HEK293 (cell line): ENCODE measurements around the gene GPR155.
"Not testable (repeated sequence)": the region's sequence is repeated elsewhere in the genome, so short reads cannot be mapped to it uniquely, and the experiment has no call there.

Source experiments
- CTCF ChIA-PET: fragments of 350-600 bp; formaldehyde crosslinking; extraction: SDS; loops from one replicate; lab custom pipeline; 2021; ENCODE audit warnings: antibody characterized with exemption; lab: Yijun Ruan, JAX
- POLR2A ChIA-PET: fragments of 300-600 bp; formaldehyde crosslinking; extraction: SDS; loops from one replicate; lab custom pipeline; 2020; ENCODE audit warnings: antibody characterized with exemption, inconsistent platforms; lab: Yijun Ruan, JAX
- H3K27ac ChIP-seq: fragments of 200-500 bp; sonication (Bioruptor generic); 2 replicates; pipeline ENCODE4 v1.5.1; 2014; ENCODE audit warnings: low read depth, low read length, control low read depth, inconsistent platforms; ENCODE audit errors: extremely low read depth
- H3K36me3 ChIP-seq, 2 experiments: fragments of 200-500 bp in 1 of 2; sonication (Bioruptor generic) in 1 of 2; 1 replicate in 1 of 2; 2 replicates in 1 of 2; pipeline ENCODE4 v1.5.1; 2014 to 2017; ENCODE audit warnings: inconsistent platforms in 2 of 2, low read length in 2 of 2; ENCODE audit not compliant: control insufficient read depth in 2 of 2, insufficient read depth in 1 of 2
- H3K4me1 ChIP-seq: fragments of 200-500 bp; sonication (Bioruptor generic); 2 replicates; pipeline ENCODE4 v1.5.1; 2014; ENCODE audit warnings: mild to moderate bottlenecking, low read length, inconsistent platforms; ENCODE audit not compliant: control insufficient read depth, insufficient read depth
- H3K4me3 ChIP-seq: 2 replicates; pipeline ENCODE4 v1.5.1; 2011; ENCODE audit warnings: low read depth, mild to moderate bottlenecking, control low read depth, low read length, moderate library complexity
- H3K9me3 ChIP-seq: fragments of 200-500 bp; sonication (Bioruptor generic); 2 replicates; pipeline ENCODE4 v1.5.1; 2014; ENCODE audit warnings: low read depth, low read length, inconsistent platforms; ENCODE audit not compliant: control insufficient read depth, insufficient read depth
- GLI4 ChIP-seq: fragments of 450-650 bp; formaldehyde crosslinking; IDR thresholded peaks from 2 replicates; pipeline ENCODE4 v1.5.1; 2016; ENCODE audit warnings: missing biosample characterization, missing genetic modification characterization
- IKZF3 ChIP-seq: fragments of 450-650 bp; IDR thresholded peaks from 2 replicates; pipeline ENCODE4 v1.5.0; 2018; ENCODE audit warnings: missing biosample characterization, mild to moderate bottlenecking, missing genetic modification characterization, moderate library complexity
- MZF1 ChIP-seq: fragments of 450-650 bp; formaldehyde crosslinking; IDR thresholded peaks from 2 replicates; pipeline ENCODE4 v1.5.1; 2017; ENCODE audit warnings: missing biosample characterization, missing genetic modification characterization, borderline replicate concordance
- OSR2 ChIP-seq: fragments of 450-650 bp; formaldehyde crosslinking; IDR thresholded peaks from 2 replicates; pipeline ENCODE4 v1.5.1; 2016; ENCODE audit warnings: missing biosample characterization, missing genetic modification characterization
- PRDM1 ChIP-seq: fragments of 450-650 bp; formaldehyde crosslinking; IDR thresholded peaks from 2 replicates; pipeline ENCODE4; 2016; ENCODE audit warnings: missing biosample characterization, missing genetic modification characterization
- SP2 ChIP-seq: fragments of 450-650 bp; formaldehyde crosslinking; IDR thresholded peaks from 2 replicates; pipeline ENCODE4 v1.5.1; 2016; ENCODE audit warnings: missing biosample characterization, missing genetic modification characterization
- ZBTB17 ChIP-seq: fragments of 450-650 bp; formaldehyde crosslinking; IDR thresholded peaks from 2 replicates; pipeline ENCODE4 v1.5.1; 2016; ENCODE audit warnings: missing biosample characterization, missing genetic modification characterization
- ZBTB48 ChIP-seq: fragments of 450-650 bp; formaldehyde crosslinking; IDR thresholded peaks from 2 replicates; pipeline ENCODE4 v1.5.1; 2016; ENCODE audit warnings: missing biosample characterization, missing genetic modification characterization
- ZBTB8A ChIP-seq: fragments of 450-650 bp; formaldehyde crosslinking; IDR thresholded peaks from 2 replicates; pipeline ENCODE4 v1.5.1; 2016; ENCODE audit warnings: missing biosample characterization, missing genetic modification characterization
- ZFHX2 ChIP-seq: fragments of 450-650 bp; formaldehyde crosslinking; conservative IDR thresholded peaks from 2 replicates; pipeline ENCODE4 v1.5.1; 2016; ENCODE audit warnings: missing biosample characterization, missing genetic modification characterization
- ZNF24 ChIP-seq: fragments of 450-650 bp; formaldehyde crosslinking; IDR thresholded peaks from 2 replicates; pipeline ENCODE4 v1.5.1; 2016; ENCODE audit warnings: missing biosample characterization, missing genetic modification characterization
- ZNF423 ChIP-seq: fragments of 450-650 bp; formaldehyde crosslinking; IDR thresholded peaks from 2 replicates; pipeline ENCODE4 v1.5.1; 2016; ENCODE audit warnings: missing biosample characterization, missing genetic modification characterization
- ZNF510 ChIP-seq: fragments of 450-650 bp; formaldehyde crosslinking; IDR thresholded peaks from 2 replicates; pipeline ENCODE4 v1.5.1; 2018; ENCODE audit warnings: mild to moderate bottlenecking, missing genetic modification characterization, missing biosample characterization; ENCODE audit not compliant: insufficient replicate concordance
- ZNF529 ChIP-seq: fragments of 450-650 bp; formaldehyde crosslinking; IDR thresholded peaks from 2 replicates; pipeline ENCODE4 v1.5.1; 2017; ENCODE audit warnings: missing genetic modification characterization, missing biosample characterization; ENCODE audit not compliant: insufficient replicate concordance
- ZNF707 ChIP-seq: fragments of 450-650 bp; formaldehyde crosslinking; IDR thresholded peaks from 2 replicates; pipeline ENCODE4 v1.5.1; 2016; ENCODE audit warnings: missing biosample characterization, missing genetic modification characterization
- ZSCAN16 ChIP-seq: fragments of 450-650 bp; formaldehyde crosslinking; IDR thresholded peaks from 2 replicates; pipeline ENCODE4 v1.5.1; 2016; ENCODE audit warnings: missing biosample characterization, missing genetic modification characterization
- TF ChIP-seq, protein P1 (sequence below): fragments of 450-650 bp; formaldehyde crosslinking; IDR thresholded peaks from 2 replicates; pipeline ENCODE4 v1.5.1; 2016; ENCODE audit warnings: missing biosample characterization, missing genetic modification characterization
- TF ChIP-seq, protein P2 (sequence below): fragments of 450-650 bp; formaldehyde crosslinking; IDR thresholded peaks from 2 replicates; pipeline ENCODE4 v1.5.1; 2016; ENCODE audit warnings: missing biosample characterization, missing genetic modification characterization
- TF ChIP-seq, protein P3 (sequence below): fragments of 450-650 bp; formaldehyde crosslinking; IDR thresholded peaks from 2 replicates; pipeline ENCODE4 v1.5.1; 2016; ENCODE audit warnings: missing biosample characterization, missing genetic modification characterization
- TF ChIP-seq, protein P4 (sequence below): fragments of 450-650 bp; formaldehyde crosslinking; IDR thresholded peaks from 2 replicates; pipeline ENCODE4 v1.5.1; 2016; ENCODE audit warnings: missing biosample characterization, missing genetic modification characterization

The GPR155 gene

DNA sequence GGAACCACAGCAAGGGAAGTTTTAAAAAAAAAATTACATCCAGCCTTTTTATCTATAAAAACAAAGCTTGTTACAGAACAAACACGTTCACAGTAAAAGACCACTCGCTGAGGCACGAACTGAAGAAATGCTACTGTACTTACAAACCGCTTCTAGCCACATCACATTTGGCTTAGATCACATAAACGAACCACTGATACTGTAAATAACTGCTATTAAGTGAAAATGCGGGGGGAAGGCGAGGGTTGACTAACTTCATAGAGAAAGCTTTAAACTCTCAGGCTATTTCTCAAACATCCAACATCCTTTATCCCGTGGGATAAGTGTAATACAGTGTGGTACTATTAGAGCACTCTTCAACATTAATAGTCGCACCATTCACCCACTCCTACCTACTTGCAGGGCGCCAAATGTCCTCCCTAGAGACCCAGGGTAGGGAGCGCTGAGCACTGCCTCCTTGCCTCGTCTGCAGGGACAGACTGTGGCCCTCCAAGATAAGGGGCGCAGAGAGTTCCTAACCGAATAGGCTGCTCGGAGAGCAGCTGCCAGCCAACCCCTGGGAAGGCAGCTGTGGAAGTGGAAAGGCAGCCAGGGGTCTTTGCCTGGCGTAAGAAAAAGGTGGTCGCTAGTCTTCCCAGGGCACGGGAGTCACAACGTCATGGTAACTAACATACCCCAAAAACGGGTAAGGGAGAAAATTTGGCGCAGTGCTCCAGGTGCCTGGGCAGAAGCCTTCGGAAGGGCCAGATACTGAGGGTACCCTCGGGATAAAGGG, 854 bp downstream of the GPR155 start (continued):
- TF ChIP-seq, protein P1, sequence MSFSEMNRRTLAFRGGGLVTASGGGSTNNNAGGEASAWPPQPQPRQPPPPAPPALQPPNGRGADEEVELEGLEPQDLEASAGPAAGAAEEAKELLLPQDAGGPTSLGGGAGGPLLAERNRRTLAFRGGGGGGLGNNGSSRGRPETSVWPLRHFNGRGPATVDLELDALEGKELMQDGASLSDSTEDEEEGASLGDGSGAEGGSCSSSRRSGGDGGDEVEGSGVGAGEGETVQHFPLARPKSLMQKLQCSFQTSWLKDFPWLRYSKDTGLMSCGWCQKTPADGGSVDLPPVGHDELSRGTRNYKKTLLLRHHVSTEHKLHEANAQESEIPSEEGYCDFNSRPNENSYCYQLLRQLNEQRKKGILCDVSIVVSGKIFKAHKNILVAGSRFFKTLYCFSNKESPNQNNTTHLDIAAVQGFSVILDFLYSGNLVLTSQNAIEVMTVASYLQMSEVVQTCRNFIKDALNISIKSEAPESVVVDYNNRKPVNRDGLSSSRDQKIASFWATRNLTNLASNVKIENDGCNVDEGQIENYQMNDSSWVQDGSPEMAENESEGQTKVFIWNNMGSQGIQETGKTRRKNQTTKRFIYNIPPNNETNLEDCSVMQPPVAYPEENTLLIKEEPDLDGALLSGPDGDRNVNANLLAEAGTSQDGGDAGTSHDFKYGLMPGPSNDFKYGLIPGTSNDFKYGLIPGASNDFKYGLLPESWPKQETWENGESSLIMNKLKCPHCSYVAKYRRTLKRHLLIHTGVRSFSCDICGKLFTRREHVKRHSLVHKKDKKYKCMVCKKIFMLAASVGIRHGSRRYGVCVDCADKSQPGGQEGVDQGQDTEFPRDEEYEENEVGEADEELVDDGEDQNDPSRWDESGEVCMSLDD (tag by site-specific recombination), result no peak
- TF ChIP-seq, protein P2, sequence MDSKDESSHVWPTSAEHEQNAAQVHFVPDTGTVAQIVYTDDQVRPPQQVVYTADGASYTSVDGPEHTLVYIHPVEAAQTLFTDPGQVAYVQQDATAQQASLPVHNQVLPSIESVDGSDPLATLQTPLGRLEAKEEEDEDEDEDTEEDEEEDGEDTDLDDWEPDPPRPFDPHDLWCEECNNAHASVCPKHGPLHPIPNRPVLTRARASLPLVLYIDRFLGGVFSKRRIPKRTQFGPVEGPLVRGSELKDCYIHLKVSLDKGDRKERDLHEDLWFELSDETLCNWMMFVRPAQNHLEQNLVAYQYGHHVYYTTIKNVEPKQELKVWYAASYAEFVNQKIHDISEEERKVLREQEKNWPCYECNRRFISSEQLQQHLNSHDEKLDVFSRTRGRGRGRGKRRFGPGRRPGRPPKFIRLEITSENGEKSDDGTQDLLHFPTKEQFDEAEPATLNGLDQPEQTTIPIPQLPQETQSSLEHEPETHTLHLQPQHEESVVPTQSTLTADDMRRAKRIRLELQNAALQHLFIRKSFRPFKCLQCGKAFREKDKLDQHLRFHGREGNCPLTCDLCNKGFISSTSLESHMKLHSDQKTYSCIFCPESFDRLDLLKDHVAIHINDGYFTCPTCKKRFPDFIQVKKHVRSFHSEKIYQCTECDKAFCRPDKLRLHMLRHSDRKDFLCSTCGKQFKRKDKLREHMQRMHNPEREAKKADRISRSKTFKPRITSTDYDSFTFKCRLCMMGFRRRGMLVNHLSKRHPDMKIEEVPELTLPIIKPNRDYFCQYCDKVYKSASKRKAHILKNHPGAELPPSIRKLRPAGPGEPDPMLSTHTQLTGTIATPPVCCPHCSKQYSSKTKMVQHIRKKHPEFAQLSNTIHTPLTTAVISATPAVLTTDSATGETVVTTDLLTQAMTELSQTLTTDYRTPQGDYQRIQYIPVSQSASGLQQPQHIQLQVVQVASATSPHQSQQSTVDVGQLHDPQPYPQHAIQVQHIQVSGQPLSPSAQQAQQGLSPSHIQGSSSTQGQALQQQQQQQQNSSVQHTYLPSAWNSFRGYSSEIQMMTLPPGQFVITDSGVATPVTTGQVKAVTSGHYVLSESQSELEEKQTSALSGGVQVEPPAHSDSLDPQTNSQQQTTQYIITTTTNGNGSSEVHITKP, result peak; percentile 87
- TF ChIP-seq ZBTB17 (tag by site-specific recombination) (peak; percentile 49; the same call in 1 of the 2 replicates), ZNF423 (tag by site-specific recombination) (peak; percentile 32; the same call in 1 of the 2 replicates), MZF1 (tag by site-specific recombination) (peak; percentile 68; the same call in 1 of the 2 replicates), ZSCAN16 (tag by site-specific recombination) (no peak), SP2 (0 out of 2 replicates have a peak, but pooled peaks have one; percentile 9), ZBTB8A (tag by site-specific recombination) (0 out of 2 replicates have a peak, but pooled peaks have one; percentile 42), ZNF707 (tag by site-specific recombination) (no peak), OSR2 (tag by site-specific recombination) (peak; percentile 57; the same call in 1 of the 2 replicates), ZNF24 (tag by site-specific recombination) (peak; percentile 78), PRDM1 (tag by site-specific recombination) (peak; percentile 33; the same call in 1 of the 2 replicates), GLI4 (tag by site-specific recombination) (no peak), IKZF3 (tag by site-specific recombination) (no peak), ZNF510 (tag by site-specific recombination) (no peak), ZFHX2 (tag by site-specific recombination) (0 out of 2 replicates have a peak, but pooled peaks have one; percentile 9), ZBTB48 (tag by site-specific recombination) (peak; percentile 84; the same call in 1 of the 2 replicates), ZNF529 (tag by site-specific recombination) (no peak)
- TF ChIP-seq, protein P3, sequence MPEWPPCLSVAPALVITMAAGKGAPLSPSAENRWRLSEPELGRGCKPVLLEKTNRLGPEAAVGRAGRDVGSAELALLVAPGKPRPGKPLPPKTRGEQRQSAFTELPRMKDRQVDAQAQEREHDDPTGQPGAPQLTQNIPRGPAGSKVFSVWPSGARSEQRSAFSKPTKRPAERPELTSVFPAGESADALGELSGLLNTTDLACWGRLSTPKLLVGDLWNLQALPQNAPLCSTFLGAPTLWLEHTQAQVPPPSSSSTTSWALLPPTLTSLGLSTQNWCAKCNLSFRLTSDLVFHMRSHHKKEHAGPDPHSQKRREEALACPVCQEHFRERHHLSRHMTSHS (tag by site-specific recombination), result no peak
- TF ChIP-seq, protein P4, sequence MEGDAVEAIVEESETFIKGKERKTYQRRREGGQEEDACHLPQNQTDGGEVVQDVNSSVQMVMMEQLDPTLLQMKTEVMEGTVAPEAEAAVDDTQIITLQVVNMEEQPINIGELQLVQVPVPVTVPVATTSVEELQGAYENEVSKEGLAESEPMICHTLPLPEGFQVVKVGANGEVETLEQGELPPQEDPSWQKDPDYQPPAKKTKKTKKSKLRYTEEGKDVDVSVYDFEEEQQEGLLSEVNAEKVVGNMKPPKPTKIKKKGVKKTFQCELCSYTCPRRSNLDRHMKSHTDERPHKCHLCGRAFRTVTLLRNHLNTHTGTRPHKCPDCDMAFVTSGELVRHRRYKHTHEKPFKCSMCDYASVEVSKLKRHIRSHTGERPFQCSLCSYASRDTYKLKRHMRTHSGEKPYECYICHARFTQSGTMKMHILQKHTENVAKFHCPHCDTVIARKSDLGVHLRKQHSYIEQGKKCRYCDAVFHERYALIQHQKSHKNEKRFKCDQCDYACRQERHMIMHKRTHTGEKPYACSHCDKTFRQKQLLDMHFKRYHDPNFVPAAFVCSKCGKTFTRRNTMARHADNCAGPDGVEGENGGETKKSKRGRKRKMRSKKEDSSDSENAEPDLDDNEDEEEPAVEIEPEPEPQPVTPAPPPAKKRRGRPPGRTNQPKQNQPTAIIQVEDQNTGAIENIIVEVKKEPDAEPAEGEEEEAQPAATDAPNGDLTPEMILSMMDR, result no peak

DNA sequence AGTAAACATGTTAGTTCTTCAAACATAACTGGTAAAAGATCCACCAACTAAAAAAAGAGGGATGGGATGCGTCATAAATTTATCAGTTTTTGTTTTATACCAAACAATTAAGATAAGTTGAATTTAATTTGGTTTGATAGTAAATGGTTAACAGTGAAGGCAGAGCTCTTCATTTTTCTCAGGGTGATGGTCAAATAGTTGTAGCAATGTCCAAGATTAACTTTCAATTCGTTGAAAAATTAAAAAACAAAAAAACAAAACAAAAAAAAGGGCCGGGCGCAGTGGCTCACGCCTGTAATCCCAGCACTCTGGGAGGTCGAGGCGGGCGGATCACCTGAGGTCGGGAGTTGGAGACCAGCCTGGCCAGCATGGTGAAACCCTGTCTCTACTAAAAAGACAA, 1.8 kb downstream of the GPR155 start:
- H3K4me3 ChIP-seq, H3K27ac ChIP-seq, H3K9me3 ChIP-seq, H3K36me3 ChIP-seq, H3K4me1 ChIP-seq, POLR2A ChIA-PET: not testable (repeated sequence)
- CTCF ChIA-PET, result interaction anchor here (0.6 to 0.9 kb wide), 2 partner anchors 22 to 23 kb away, joined by 4 to 7 read pairs; no protein-coding TSS in a partner anchor
